Activated CD4-positive, CD25-positive, alpha-beta regulatory T cell treated with anti-CD3 and anti-CD28 coated beads, Interleukin-2, amount 50 U/mL, for 24 hours (primary cell): Measurements from ENCODE around the gene ZNF655.
"Not testable (repeated sequence)": the region's sequence is repeated elsewhere in the genome, so short reads cannot be mapped to it uniquely, and the experiment has no call there.

Experiments
- ATAC-seq, 2 donors: fragments of 150-1000 bp; cut with Tn5 transposase; one replicate each; pipeline ENCODE4 v1.10.0; 2021; ENCODE audit warnings: mild to moderate bottlenecking in 1 of 2, moderate library complexity in 1 of 2

The ZNF655 gene, protein sequence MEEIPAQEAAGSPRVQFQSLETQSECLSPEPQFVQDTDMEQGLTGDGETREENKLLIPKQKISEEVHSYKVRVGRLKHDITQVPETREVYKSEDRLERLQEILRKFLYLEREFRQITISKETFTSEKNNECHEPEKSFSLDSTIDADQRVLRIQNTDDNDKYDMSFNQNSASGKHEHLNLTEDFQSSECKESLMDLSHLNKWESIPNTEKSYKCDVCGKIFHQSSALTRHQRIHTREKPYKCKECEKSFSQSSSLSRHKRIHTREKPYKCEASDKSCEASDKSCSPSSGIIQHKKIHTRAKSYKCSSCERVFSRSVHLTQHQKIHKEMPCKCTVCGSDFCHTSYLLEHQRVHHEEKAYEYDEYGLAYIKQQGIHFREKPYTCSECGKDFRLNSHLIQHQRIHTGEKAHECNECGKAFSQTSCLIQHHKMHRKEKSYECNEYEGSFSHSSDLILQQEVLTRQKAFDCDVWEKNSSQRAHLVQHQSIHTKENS

DNA sequence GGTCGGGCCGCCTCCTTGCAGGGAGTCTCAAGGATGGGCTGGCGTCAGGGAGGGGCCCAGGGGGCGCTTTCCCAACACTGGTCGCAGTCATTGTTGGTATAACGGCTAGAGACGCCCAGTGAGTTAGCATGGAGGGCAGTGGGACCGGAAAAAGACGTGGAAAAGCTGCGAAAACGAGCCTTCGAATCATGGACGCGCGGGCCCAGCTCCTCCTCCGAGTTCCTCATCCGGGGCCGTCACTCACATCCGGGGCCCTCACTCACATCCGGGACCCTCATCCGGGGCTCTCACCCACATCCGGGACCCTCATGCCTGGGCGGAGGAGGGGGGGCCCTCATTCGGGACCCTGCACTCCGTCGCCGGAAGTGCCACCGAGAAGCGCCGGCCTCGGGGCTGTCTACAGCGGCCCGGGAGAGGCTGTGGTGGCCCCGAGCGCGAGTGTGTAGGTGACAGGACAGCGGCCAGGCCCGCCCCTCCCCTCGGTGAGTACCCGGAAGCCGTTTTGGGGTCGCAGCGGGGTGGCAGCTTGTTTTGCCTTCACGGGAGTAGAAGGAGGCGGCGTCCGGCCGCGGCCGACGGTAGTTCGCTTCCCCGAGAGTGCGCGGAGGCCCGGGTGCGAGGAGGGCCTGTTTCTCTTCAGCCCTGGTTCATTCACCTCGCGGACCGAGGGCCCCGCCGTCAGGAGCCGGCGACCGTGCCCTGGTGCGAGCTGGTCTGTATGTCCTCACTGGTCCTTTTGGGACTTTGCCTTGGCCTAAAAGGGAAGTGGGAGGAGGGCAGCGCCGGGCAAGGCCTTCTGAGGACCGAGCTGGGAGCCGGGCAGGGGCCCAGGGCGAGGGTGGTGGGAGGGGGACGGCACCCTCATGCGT is at the start of gene ZNF655:
ZNF655 (plus strand) TSS at position 337 of the 869 bp plus-strand sequence. CDS start 1,918 bp downstream, outside the sequence.
- peak; percentile 86 to 88 for ATAC-seq

DNA sequence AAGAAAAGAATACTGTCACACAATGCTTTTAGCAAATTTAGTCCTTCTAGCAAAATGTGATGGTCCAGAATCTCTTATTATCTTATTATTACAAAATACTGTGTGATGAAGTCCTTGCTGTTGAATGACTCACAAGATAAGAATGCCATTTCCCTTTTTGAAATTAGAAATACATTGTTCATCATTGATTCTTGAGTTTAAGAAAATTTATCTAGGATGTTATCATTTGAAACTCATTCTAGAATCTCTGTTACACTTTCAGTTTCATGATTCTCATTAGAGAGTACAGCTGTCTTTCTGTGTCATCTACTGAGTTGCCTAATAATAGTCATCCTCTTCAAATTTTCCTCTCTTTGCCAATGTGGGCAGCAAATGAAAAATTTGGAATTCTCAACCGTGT is 44.4 kb upstream of the ZNF655 start:
- peak; percentile 38 to 73 for ATAC-seq

DNA sequence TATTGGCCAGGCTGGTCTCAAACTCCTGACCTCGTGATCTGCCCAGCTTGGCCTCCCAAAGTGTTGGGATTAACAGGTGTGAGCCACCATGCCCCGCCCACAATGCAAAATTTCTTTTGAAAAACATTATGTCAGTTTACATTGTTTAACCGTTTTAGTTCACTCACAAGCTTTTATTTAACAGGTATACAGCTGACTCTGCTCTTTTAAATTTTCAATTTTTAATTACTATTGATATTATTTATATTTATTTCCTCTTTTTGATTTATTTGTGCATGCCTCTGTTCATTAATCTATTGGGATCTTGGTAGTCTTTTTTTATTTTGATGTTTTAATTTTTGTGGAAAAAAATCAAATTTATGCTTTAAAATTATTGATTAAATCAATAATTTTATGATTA is 37.0 kb upstream of the ZNF655 start:
- ATAC-seq, result no peak

- ATAC-seq, result no peak
These were observed 32.6 kb upstream of the ZNF655 start for GRCh38 chr7:99525713-99526440.

GRCh38 chr7:99531354-99531765 is 27.1 kb upstream of the ZNF655 start:
- no peak for ATAC-seq

- ATAC-seq, result no peak
These were observed 22.8 kb upstream of the ZNF655 start for GRCh38 chr7:99535667-99536066.

GRCh38 chr7:99539213-99539811 is 19.1 kb upstream of the ZNF655 start:
- ATAC-seq, result no peak

GRCh38 chr7:99540542-99540941 is 17.9 kb upstream of the ZNF655 start:
- no peak for ATAC-seq

DNA sequence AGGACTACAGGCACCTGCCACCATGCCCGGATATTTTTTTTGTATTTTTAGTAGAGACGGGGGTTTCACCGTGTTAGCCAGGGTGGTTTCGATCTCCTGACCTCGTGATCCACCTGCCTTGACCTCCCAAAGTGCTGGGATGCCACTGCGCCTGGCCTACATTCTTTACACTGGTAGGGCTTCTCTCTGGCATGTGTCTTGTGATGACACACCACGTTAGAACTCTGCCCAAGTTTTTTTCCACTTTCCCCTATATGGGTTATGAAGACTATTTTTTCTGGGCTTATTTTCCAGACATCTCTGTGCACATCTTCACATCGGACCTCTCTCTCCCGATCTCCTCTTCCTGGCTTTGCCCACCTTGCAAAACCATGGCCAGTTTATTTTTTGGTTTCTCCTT is 17.2 kb upstream of the ZNF655 start:
- ATAC-seq, result no peak

DNA sequence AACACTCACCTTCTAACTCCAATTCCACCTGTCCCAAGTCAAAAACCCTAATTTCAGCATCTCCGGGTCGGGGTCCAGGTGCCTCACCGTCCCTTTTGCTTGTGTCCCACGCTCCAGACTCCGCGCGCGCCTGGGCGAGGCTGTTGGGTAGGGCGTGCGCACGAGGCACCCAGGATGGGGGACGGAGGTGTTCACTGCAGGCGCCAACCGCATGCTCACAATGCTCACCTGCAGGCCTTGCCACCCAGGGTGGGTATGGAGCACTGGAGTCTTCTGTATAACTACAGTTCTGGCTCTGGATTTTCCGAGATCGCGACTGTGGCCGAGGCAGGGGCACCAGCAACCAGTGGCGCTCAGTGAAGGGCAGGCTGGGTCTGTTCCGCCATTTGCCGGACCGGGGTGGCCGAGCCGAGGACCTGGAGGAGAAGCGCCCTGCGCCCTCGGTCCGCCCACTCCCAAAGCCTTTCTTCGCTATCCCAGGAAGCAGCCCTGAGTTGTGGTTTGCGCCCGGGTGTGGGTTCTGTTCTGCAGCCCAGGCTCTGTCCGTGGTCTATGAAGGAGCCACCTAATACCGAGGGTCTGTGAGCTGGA is 15.3 kb upstream of the ZNF655 start:
- no peak for ATAC-seq

DNA sequence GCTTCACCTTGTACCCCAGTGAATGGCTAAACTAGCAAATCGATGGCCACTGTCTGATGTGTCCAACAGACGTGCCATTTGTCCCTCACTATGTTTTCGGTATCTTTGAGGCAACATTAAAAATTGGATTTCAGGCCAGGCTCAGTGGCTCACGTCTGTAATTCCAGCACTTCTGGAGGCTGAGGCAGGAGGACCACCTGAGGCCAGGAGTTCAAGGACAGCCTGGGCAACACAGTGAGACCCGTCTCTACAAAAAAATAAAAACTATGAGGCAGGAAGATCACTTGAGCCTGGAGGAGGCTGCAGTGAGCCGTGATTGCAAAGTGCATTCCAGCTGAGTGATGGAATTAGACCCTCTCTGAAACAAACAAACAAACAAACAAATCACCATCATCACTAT is 14.5 kb upstream of the ZNF655 start:
- no peak for ATAC-seq

DNA sequence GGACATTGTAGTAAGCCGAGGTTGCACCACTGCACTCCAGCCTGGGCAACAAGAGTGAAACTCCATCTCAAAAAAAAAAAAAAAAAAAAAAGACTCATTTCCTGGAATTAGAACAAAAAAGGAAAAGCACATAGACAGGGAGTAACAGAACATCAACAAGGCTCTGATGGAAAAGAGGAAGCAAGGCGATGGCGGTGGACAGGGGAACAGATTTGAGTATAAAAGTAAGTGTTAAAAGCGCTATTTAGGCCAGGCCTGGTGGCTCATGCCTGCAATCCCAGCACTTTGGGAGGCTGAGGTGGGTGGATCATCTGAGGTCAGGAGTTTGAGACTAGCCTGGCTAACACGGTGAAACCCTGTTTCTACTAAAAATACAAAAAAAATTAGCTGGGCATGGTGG is 13.1 kb upstream of the ZNF655 start:
- ATAC-seq, result not testable (repeated sequence)

GRCh38 chr7:99549545-99549944 is 8.9 kb upstream of the ZNF655 start:
- not testable (repeated sequence) for ATAC-seq

DNA sequence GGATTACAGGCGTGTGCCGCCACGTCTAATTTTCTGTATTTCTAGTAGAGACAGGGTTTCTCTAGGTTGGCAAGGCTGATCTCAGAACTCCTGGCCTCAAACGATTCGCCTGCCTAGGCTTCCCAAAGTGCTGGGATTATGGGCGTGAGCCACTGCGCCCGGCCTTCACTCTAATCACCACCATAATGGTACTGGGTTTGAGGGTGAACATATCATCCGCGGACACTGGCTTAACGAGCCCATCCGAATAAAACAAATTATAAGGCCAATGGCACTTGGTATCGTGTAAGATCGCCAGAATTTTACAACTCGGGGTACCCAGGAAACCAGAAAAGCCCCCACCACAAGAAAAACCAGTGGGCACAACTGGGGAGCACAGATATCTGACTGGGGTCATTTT is 7.1 kb upstream of the ZNF655 start:
- no peak for ATAC-seq

DNA sequence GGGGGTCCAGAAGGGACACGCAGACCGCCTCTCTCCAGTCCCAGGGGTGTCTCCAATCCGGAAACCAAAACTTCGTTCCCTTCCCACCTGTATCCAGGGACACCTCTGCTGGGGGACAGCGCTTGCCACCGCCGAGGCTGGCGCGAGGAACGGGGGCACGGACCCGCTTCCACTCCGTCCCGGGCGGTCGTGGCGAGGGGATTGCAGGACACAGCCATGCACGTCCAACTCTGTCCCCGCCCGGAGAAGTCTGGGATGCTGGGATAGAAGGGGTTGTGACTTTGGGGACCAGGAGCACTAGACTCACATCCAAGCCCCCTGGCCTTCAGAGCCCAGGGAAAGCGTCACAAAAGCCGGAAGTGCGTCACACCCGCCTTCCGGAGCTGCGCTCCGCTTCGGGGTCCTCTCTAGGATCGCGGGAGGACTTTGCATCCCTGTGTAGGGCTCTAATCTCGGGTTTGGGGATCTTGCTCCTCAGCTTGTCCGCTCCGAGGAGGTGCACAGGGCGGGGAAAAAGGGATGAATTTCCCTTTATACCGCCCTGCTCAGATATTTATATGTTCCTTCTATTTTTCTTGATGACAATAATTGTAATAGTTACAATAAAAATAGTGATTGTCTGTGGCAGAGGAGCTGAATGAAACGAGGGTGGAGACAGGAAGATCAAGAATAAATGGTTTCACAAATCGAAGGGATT is 6.5 kb upstream of the ZNF655 start, which contains the start of gene FAM200A:
FAM200A (minus strand) TSS at position 348 of the 697 bp plus-strand sequence. CDS start 3,707 bp downstream, outside the sequence.
- ATAC-seq, result peak; percentile 100

GRCh38 chr7:99553039-99553438 is 5.4 kb upstream of the ZNF655 start:
- ATAC-seq, result no peak

- no peak for ATAC-seq
These were observed 3.5 kb upstream of the ZNF655 start for GRCh38 chr7:99554939-99555338.

DNA sequence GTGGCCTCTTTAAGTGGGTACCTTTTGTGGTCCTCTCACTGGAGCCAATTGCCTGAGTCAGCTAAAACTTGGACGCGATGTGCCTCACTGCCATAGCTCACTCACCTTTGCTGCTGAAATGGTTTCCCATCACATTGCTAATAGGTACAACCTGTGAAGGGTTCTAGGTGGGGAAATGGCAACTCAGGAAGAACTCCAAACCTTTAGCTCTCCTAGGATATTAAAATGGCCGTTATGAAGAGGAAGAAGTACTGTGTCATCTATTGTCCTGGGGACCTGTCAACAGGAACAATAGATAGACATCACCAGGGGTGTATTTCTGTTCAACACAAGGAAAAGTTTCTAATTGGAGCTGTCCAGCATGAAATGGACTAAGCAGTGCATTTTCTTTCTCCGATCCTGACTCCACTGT is 1.2 kb upstream of the ZNF655 start:
- no peak for ATAC-seq

DNA sequence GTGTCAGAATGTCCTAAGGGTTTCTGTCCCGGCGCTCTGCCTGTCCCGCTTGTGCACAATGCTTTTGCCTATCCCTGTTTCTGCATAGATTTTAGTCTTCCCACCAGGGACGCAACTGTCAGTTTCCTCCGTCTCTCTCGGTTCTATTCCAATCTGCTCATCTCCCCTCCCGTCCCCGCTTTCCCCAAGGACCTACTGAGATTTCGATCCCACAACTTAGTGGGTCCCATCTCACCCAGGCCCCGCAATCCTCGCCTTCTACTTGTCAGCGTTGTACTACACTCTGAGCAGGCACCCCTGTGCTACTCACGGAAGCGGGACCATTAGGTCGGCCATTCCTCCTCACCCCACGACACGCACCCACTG is 519 bp upstream of the ZNF655 start:
- peak; percentile 50 to 63 for ATAC-seq

- no peak for ATAC-seq
These were observed 903 bp downstream of the ZNF655 start for GRCh38 chr7:99559175-99559915.
